HEK293 (cell line): ENCODE data around the gene CSF2.

Experiments
- CTCF ChIA-PET: fragments of 350-600 bp; formaldehyde crosslinking; extraction: SDS; loops from one replicate; lab custom pipeline; 2021; ENCODE audit warnings: antibody characterized with exemption; lab: Yijun Ruan, JAX
- POLR2A ChIA-PET: fragments of 300-600 bp; formaldehyde crosslinking; extraction: SDS; loops from one replicate; lab custom pipeline; 2020; ENCODE audit warnings: antibody characterized with exemption, inconsistent platforms; lab: Yijun Ruan, JAX
- H3K27ac ChIP-seq: fragments of 200-500 bp; sonication (Bioruptor generic); 2 replicates; pipeline ENCODE4 v1.5.1; 2014; ENCODE audit warnings: low read depth, low read length, control low read depth, inconsistent platforms; ENCODE audit errors: extremely low read depth
- H3K36me3 ChIP-seq, 2 experiments: fragments of 200-500 bp in 1 of 2; sonication (Bioruptor generic) in 1 of 2; 1 replicate in 1 of 2; 2 replicates in 1 of 2; pipeline ENCODE4 v1.5.1; 2014 to 2017; ENCODE audit warnings: inconsistent platforms in 2 of 2, low read length in 2 of 2; ENCODE audit not compliant: control insufficient read depth in 2 of 2, insufficient read depth in 1 of 2
- H3K4me1 ChIP-seq: fragments of 200-500 bp; sonication (Bioruptor generic); 2 replicates; pipeline ENCODE4 v1.5.1; 2014; ENCODE audit warnings: mild to moderate bottlenecking, low read length, inconsistent platforms; ENCODE audit not compliant: control insufficient read depth, insufficient read depth
- H3K4me3 ChIP-seq: 2 replicates; pipeline ENCODE4 v1.5.1; 2011; ENCODE audit warnings: low read depth, mild to moderate bottlenecking, control low read depth, low read length, moderate library complexity
- H3K9me3 ChIP-seq: fragments of 200-500 bp; sonication (Bioruptor generic); 2 replicates; pipeline ENCODE4 v1.5.1; 2014; ENCODE audit warnings: low read depth, low read length, inconsistent platforms; ENCODE audit not compliant: control insufficient read depth, insufficient read depth
- CTCF ChIP-seq: fragments of 450-650 bp; formaldehyde crosslinking; IDR thresholded peaks from 2 replicates; pipeline ENCODE4 v1.5.1; 2016; ENCODE audit warnings: missing biosample characterization, missing genetic modification characterization
- INSM2 ChIP-seq: fragments of 450-650 bp; formaldehyde crosslinking; IDR thresholded peaks from 2 replicates; pipeline ENCODE4 v1.5.1; 2016; ENCODE audit warnings: missing biosample characterization, missing genetic modification characterization
- OVOL3 ChIP-seq: fragments of 450-650 bp; formaldehyde crosslinking; IDR thresholded peaks from 2 replicates; pipeline ENCODE4 v1.5.1; 2016; ENCODE audit warnings: missing biosample characterization, missing genetic modification characterization
- PRDM10 ChIP-seq: fragments of 450-650 bp; formaldehyde crosslinking; IDR thresholded peaks from 2 replicates; pipeline ENCODE4 v1.5.1; 2016; ENCODE audit warnings: missing biosample characterization, missing genetic modification characterization
- ZNF10 ChIP-seq: fragments of 450-650 bp; formaldehyde crosslinking; IDR thresholded peaks from 2 replicates; pipeline ENCODE4 v1.5.1; 2017; ENCODE audit warnings: missing biosample characterization, missing genetic modification characterization
- ZNF266 ChIP-seq: fragments of 450-650 bp; formaldehyde crosslinking; IDR thresholded peaks from 2 replicates; pipeline ENCODE4 v1.5.1; 2016; ENCODE audit warnings: missing biosample characterization, missing genetic modification characterization, low read depth
- ZNF280D ChIP-seq: fragments of 450-650 bp; formaldehyde crosslinking; IDR thresholded peaks from 2 replicates; pipeline ENCODE4 v1.5.1; 2016; ENCODE audit warnings: missing biosample characterization, missing genetic modification characterization
- ZNF404 ChIP-seq: fragments of 450-650 bp; formaldehyde crosslinking; IDR thresholded peaks from 2 replicates; pipeline ENCODE4 v1.5.1; 2017; ENCODE audit warnings: missing biosample characterization, missing genetic modification characterization
- ZNF426 ChIP-seq: fragments of 450-650 bp; formaldehyde crosslinking; IDR thresholded peaks from 2 replicates; pipeline ENCODE4 v1.5.1; 2017; ENCODE audit warnings: missing biosample characterization, missing genetic modification characterization, mild to moderate bottlenecking, inconsistent platforms, moderate library complexity
- ZNF521 ChIP-seq: fragments of 450-650 bp; formaldehyde crosslinking; IDR thresholded peaks from 2 replicates; pipeline ENCODE4 v1.5.1; 2017; ENCODE audit warnings: missing biosample characterization, mild to moderate bottlenecking, missing genetic modification characterization
- ZNF571 ChIP-seq: fragments of 450-650 bp; formaldehyde crosslinking; IDR thresholded peaks from 2 replicates; pipeline ENCODE4 v1.5.0; 2017; ENCODE audit warnings: missing biosample characterization, missing genetic modification characterization
- ZNF610 ChIP-seq: fragments of 450-650 bp; formaldehyde crosslinking; IDR thresholded peaks from 2 replicates; pipeline ENCODE4 v1.5.1; 2016; ENCODE audit warnings: missing biosample characterization, missing genetic modification characterization, borderline replicate concordance
- ZNF626 ChIP-seq: fragments of 450-650 bp; sonication (Bioruptor Pico); formaldehyde crosslinking; IDR thresholded peaks from 2 replicates; pipeline ENCODE4 v1.5.1; 2018; ENCODE audit warnings: missing biosample characterization, missing genetic modification characterization, inconsistent platforms
- ZNF629 ChIP-seq: fragments of 450-650 bp; formaldehyde crosslinking; IDR thresholded peaks from 2 replicates; pipeline ENCODE4 v1.5.1; 2017; ENCODE audit warnings: missing biosample characterization, missing genetic modification characterization
- ZNF658 ChIP-seq: fragments of 450-650 bp; formaldehyde crosslinking; IDR thresholded peaks from 2 replicates; pipeline ENCODE4; 2016; ENCODE audit warnings: missing biosample characterization, missing genetic modification characterization
- ZNF677 ChIP-seq: fragments of 450-650 bp; IDR thresholded peaks from 2 replicates; pipeline ENCODE4 v1.5.0; 2018; ENCODE audit warnings: missing biosample characterization, mild to moderate bottlenecking, missing genetic modification characterization, moderate library complexity
- ZNF701 ChIP-seq: fragments of 450-650 bp; formaldehyde crosslinking; IDR thresholded peaks from 2 replicates; pipeline ENCODE4 v1.5.1; 2016; ENCODE audit warnings: missing biosample characterization, missing genetic modification characterization
- ZNF830 ChIP-seq: fragments of 450-650 bp; IDR thresholded peaks from 2 replicates; pipeline ENCODE4 v1.5.0; 2018; ENCODE audit warnings: missing biosample characterization, missing genetic modification characterization, low read depth, mild to moderate bottlenecking, moderate library complexity
- ZSCAN18 ChIP-seq: fragments of 450-650 bp; formaldehyde crosslinking; IDR thresholded peaks from 2 replicates; pipeline ENCODE4 v1.5.1; 2016; ENCODE audit warnings: missing biosample characterization, missing genetic modification characterization

The CSF2 gene

GRCh38 chr5:132104556-132104955, 31.0 kb downstream of the CSF2 start:
- POLR2A ChIA-PET, result no interaction called here

GRCh38 chr5:132105688-132106087, 32.1 kb downstream of the CSF2 start:
- TF ChIP-seq ZNF658 (tag by site-specific recombination), result no peak
- no peak for TF ChIP-seq ZSCAN18 (tag by site-specific recombination)
- no peak for TF ChIP-seq PRDM10 (tag by site-specific recombination)
- TF ChIP-seq ZNF677 (tag by site-specific recombination), result no peak
- no peak for TF ChIP-seq ZNF280D (tag by site-specific recombination)
- TF ChIP-seq ZNF571, result no peak
- no peak for TF ChIP-seq INSM2
- no peak for TF ChIP-seq ZNF10 (tag by site-specific recombination)
- H3K36me3 ChIP-seq, result no peaks in the 10 kb centered on the region
- no peaks in the 10 kb centered on the region for H3K9me3 ChIP-seq
- peaks cover 3% of the 10 kb centered on the region; the same call in 1 of the 2 replicates for H3K4me1 ChIP-seq
- ChIA-PET POLR2A (no interaction called here), CTCF (no interaction called here)
- no peak overlapping the region for H3K27ac ChIP-seq
- no peak overlapping the region for H3K4me3 ChIP-seq

More at GRCh38 chr5:132104556-132104955, 31.0 kb downstream of the CSF2 start:
- Histone ChIP-seq H3K27ac (no peak overlapping the region), H3K9me3 (no peaks in the 10 kb centered on the region), H3K4me1 (peaks cover 3% of the 10 kb centered on the region; the same call in 1 of the 2 replicates), H3K36me3 (no peaks in the 10 kb centered on the region), H3K4me3 (no peak overlapping the region)
- CTCF ChIA-PET, result no interaction called here
- TF ChIP-seq ZNF830 (no peak), ZNF404 (tag by site-specific recombination) (no peak), CTCF (no peak), OVOL3 (tag by site-specific recombination) (no peak), ZNF521 (tag by site-specific recombination) (no peak), ZNF266 (tag by site-specific recombination) (no peak), ZNF626 (no peak), ZNF701 (tag by site-specific recombination) (no peak), ZNF610 (tag by site-specific recombination) (no peak), ZNF629 (tag by site-specific recombination) (no peak), ZNF426 (tag by site-specific recombination) (no peak)
